Fibroblast of upper back skin (primary cell): ENCODE results near the gene ZDHHC15.
A peak's percentile ranks its signal among the peaks of the same experiment; 100 is the strongest.
"Not testable (repeated sequence)": the region's sequence is repeated elsewhere in the genome, so short reads cannot be mapped to it uniquely, and the experiment has no call there.

ENCODE experiments used
- DNase-seq: peaks from one replicate; pipeline ENCODE4 v3.0.0-alpha.2; 2013

ZDHHC15 gene, protein sequence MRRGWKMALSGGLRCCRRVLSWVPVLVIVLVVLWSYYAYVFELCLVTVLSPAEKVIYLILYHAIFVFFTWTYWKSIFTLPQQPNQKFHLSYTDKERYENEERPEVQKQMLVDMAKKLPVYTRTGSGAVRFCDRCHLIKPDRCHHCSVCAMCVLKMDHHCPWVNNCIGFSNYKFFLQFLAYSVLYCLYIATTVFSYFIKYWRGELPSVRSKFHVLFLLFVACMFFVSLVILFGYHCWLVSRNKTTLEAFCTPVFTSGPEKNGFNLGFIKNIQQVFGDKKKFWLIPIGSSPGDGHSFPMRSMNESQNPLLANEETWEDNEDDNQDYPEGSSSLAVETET

DNA sequence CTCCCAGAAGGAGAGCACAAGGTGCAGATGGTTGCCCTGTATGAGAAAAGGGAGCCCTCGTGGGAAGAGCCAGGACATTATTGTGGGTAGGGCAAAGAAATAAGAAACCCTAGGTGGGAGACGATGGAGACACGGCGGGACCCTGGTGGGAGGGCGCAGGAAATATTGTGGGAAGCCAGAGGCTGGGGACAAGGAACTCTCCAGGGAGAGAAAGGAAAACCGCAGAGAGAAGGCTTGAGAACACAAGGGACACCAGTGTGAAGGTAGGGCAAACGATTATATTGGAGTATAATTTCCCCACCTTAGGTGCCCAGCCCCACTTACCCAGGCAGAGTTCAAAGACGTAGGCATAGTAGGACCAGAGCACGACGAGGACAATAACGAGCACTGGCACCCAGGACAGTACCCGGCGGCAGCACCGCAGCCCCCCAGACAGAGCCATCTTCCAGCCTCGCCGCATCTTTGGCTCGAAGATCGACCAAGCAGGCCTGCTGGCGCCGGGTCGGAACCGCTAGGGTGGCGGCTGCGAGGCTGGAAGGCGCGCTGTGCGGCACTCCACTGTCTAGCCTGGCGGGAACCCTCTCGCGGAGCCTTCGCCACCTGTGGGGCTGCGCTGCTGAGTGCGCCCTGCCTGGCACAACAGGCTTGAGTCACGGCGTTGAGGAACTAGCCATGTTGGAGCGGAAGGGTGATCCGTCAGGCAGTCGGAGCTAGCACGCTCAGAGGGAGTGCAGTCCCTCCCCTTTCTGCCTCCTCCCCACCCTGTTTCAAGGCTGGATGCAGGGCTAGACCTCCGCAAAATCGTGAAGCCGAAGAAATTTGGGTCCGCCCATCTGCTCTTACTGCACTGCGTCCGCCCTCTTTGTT, at the start of gene ZDHHC15:
TSS of gene ZDHHC15 (minus strand) at position 473 of the 867 bp plus-strand sequence. CDS start at position 460, 13 bp downstream.
- peak; percentile 22 for DNase-seq

DNA sequence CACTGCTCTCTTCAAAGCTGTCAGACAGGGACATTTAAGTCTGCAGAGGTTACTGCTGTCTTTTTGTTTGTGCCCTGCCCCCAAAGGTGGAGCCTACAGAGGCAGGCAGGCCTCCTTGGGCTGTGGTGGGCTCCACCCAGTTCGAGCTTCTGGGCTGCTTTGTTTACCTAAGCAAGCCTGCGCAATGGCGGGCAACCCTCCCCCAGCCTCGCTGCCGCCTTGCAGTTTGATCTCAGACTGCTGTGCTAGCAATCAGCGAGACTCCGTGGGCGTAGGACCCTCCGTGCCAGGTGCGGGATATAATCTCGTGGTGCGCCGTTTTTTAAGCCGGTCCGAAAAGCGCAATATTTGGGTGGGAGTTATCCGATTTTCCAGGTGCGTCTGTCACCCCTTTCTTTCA, 37.7 kb upstream of the ZDHHC15 start:
- DNase-seq = not testable (repeated sequence)

DNA sequence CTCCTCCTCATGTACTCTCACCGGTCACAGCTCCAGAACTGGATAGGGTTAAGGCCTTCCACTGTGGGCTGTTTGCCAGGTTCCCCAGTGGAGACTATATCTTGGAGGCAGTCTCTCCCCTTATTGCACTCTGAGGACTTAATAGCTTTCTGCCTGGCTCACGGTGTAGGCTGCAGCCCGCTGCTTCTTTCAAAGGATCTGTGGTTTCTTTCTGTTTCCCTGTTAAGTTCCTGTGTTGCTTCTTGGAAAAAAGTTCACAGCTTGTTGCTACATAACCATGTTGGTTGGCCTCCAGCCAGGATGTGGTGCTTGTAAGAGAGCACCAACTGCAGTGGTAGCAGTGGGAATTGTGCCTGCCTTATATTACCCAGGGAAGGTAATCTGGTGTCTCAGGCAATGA, 24.9 kb upstream of the ZDHHC15 start:
- DNase-seq = no peak

DNA sequence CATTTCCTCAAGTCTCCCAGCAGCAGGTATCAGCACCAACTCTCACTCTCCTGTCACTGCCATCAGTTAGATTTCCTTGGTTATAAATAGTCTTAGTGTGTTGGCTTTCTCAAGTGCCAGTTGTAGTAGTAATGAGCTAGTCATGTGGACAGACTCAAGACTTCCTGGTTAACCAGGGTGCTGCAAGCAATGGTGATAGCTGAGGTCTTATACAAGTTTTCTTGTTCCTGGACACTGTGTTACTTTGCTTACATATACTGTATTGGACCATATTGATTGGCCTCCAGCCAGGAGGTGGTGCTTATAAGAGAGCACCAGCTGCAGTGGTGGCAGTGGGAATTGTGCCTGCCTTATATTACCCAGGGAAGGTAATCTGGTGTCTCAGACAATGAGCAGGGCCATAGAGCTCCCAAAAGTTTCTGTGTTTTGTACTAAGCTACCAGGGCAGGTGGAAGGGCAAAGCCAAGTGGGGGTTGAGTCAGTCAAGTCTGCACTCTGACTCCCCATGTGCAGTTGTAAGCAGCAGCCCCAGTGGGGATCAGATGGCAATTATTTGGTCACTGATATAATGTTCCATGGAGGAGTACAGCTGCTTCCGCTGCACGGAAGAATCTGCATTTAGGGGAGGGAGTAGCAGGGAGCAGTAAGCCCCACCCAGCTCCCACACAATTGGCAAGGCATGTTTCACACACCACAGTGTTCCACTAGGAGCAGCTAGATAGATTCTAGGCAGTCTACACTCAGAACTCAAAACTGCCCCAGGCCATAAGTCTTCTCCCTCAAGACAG, 24.1 kb upstream of the ZDHHC15 start:
- no peak for DNase-seq

DNA sequence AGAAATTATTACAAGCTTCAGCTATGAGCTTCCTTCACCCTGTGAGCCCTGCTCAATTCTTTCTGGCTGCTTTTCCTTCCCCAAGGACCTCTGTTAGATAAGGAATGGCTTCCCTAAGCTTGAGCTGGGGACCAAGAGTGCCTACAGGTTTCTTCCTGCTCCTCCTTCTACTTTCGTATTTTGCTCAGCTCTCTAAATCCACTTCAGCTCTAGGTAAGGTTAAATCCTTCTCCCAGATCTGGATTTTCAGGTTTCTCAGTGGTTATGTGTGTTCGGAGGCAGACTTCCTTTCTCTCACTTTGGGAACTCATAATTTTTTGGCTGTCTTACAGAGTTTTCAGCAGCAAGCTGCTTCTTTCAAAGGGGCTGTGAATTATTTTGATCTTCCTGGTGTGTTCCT, 21.9 kb upstream of the ZDHHC15 start:
- DNase-seq = no peak

DNA sequence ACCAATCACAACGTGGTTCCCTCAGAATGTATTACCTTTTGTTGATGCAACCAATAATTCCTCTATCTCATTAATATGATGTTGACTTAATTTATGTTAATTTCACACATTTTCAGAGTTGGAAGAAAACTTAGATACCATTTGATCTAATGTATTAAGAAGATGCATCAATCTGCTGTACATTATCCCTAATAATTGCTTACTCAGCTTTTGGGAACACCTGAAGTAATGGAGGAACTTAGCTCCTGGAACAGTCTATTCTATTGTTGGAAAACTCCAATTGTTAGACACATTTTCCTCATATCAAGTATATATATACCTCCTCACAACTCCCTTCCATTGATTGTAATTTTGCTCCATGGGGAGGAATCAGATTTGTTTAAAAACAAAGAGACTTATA, 38.9 kb downstream of the ZDHHC15 start:
- DNase-seq = no peak

DNA sequence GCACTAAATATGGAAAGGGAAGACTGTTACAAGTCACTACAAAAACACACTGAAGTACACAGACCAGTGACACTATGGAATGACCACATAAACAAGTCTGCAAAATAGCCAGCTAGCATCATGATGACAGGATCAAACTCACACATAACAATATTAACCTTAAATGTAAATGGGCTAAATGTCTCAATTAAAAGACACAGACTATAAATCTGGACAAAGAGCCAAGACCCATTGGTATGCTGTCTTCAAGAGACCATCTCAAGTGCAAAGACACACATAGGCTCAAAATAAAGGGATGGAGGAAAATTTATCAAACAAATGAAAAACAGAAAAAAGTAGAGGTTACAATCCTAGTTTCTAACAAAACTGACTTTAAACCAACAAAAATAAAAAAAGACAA, 61.1 kb downstream of the ZDHHC15 start:
- not testable (repeated sequence) for DNase-seq

DNA sequence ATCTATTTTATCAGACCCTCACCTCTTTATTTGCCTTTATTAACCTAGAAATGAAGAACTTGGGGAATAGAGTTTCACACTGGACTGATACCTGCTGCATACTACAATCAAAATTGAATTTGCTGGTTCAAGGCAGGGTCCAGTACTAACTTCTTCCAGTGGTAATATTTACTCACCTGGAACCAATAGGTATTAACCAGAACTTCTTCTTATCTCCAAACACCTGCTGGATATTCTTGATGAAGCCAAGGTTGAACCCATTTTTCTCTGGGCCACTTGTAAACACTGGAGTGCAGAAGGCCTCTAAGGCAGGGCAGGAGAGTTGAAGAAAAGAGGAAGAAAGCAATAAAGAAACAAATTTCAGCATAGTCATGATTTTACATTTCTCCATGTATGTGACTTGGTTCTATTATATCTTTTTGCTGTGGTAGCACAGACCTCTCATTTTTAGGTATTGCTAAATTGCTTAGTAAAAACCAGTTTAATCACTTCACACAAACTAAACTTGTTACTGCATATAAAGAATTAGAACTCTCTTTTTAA, 101.1 kb downstream of the ZDHHC15 start:
- DNase-seq = no peak

DNA sequence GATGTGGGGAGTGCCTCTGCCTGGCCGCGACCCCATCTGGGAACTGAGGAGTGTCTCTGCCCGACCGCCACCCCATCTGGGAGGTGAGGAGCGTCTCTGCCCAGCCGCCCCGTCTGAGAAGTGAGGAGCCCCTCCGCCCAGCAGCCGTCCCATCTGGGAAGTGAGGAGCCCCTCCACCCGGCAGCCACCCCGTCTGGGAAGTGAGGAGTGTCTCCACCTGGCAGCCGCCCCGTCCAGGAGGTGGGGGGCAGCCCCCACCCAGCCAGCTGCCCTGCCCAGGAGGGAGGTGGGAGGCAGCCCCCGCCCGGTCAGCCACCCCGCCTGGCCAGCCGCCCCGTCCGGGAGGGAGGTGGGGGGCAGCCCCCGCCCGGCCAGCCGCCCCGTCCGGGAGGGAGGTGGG, 115.7 kb downstream of the ZDHHC15 start:
- not testable (repeated sequence) for DNase-seq

DNA sequence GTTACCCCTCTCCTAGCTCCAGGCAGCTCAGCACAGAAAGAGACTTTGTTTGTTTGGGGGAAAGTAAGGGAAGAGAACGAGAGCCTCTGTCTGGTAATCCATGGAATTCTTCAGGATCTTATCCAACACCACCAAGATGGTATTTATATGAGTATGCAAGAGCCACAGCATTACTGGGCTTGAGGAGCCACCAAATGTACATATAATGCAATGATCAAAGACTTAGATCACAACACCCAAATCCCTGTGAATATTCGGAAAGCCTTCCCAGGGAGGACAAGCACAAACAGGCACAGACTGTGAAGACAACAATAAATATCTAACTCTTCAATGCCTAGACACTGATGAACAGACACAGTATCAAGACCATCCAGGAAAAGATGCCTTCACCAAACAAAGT, 132.4 kb downstream of the ZDHHC15 start:
- DNase-seq = no peak

DNA sequence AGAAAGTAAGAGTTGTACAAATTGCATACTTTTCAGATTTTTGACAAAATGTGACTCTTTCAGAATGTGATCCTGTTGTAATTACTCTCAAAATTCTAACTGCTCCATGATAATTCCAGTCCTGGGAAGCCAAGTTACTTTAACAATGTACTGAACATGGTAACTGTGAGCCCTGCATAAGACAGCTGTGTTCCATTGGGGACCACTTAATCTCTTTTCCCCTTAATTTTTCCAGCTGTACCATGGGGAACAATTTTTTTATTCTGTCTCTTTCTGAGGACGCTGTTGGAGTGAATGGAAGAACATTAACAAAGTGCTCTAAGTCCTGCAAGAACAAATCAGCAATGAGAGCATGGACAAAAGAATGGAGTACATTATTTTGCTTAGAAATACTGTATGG, 153.1 kb downstream of the ZDHHC15 start:
- no peak for DNase-seq

DNA sequence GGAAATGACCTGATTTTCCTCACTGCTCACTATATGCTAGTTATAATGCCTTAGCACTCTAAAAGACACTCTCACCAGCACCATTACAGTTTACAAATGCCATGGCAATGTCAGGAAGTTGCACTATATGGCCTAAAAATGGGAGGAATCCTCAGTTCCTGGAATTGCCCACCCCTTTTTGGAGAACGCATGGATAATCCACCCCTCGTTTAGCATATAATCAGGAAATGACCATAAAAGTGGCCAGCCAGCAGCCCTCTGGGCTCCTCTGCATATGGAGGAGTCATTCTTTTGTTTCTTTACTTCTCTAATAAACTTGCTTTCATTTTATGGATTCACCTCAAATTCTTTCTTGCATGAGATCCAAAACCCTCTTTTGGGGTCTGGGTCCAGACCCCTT, 156.0 kb downstream of the ZDHHC15 start:
- DNase-seq = no peak

DNA sequence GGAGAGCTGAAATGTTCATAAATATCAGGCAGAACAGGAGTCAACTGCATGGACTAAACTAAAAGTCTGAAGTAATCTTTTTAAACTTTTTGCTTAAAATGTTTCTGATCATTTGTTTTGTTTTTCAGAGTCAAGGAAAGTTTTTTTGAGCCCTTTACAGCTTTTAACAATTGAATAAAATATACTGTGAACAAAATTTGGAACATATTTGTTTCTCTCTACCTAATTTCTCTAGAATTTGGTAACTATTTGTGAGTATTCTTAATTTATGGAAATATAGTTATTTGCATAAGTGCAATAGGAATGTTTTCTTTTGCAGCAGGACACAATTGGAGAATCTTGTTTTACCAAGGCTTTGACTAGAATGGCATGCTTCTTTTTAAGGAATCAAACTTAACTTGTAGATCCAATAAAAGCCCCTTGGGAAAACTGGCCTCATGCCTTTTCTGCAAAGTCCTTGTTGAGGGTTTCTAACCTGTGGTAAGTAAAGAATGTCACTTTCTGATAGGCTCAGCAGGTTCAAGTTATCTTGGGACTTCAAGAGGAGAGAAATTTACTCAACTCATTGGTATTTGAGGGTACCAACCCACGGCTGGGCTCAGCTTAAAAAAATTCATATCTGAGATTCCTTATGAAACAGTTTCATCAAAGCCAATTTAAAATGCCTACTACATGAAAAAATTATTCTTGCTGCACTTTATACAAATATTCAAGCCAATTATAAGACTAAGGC, 157.4 kb downstream of the ZDHHC15 start:
- no peak for DNase-seq

DNA sequence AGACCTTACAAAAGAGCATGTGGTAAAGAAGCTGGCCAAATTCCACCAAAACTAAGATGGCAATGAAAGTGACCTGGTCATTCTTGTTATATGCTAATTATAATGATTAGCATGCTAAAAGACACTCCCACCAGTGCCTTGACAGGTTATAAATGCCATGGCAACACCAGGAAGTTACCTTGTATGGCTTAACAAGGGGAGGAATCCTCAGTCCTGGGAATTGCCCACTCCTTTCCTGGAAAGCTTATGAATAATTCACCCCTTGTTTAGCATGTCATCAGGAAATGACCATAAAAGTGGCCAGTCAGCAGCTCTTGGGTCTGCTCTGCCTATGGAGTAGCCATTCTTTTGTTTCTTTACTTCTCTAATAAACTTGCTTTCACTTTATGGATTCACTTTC, 161.0 kb downstream of the ZDHHC15 start:
- no peak for DNase-seq

DNA sequence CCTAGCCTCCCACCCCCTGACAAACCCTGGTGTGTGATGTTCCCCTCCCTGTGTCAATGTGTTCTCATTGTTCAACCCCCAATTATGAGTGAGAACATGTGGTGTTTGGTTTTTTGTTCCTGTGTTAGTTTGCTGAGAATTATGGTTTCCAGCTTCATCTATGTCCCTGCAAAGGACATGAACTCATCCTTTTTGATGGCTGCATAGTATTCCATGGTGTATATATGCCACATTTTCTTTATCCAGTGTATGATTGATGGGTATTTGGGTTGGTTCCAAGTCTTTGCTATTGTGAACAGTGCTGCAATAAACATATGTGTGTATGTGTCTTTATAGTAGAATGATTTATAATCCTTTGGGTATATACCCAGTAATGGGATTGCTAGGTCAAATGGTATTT, 174.2 kb downstream of the ZDHHC15 start:
- DNase-seq = not testable (repeated sequence)

DNA sequence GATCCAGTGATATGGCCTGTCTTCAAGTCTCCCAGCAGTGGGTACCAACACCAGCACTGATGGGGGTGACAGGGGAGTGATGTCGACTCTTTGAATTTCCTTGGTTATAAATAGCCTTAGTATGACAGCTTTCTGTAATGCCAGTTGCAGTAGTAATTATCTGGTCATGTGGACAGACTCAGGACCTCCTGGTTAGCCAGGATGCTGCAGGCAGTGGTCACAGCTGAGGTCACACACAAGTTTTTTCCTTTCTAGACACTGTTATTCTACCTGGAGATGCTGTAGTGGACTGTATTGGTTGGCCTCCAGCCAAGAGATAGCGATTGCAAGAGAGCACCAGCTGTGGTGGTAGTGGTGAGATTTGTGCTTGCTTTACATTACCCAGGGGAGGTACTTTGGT, 185.3 kb downstream of the ZDHHC15 start:
- DNase-seq = no peak

DNA sequence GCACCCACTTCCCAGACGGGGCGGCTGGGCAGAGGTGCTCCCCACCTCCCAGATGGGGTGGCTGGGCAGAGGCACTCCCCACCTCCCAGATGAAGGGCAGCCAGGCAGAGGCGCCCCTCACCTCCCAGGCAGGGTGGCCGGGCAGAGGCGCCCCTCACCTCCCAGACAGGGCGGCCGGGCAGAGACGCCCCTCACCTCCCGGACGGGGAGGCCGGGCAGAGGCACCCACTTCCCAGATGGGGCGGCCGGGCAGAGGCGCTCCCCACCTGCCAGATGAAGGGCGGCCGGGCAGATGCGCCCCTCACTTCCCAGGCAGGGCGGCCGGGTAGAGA, 187.7 kb downstream of the ZDHHC15 start:
- no peak for DNase-seq

DNA sequence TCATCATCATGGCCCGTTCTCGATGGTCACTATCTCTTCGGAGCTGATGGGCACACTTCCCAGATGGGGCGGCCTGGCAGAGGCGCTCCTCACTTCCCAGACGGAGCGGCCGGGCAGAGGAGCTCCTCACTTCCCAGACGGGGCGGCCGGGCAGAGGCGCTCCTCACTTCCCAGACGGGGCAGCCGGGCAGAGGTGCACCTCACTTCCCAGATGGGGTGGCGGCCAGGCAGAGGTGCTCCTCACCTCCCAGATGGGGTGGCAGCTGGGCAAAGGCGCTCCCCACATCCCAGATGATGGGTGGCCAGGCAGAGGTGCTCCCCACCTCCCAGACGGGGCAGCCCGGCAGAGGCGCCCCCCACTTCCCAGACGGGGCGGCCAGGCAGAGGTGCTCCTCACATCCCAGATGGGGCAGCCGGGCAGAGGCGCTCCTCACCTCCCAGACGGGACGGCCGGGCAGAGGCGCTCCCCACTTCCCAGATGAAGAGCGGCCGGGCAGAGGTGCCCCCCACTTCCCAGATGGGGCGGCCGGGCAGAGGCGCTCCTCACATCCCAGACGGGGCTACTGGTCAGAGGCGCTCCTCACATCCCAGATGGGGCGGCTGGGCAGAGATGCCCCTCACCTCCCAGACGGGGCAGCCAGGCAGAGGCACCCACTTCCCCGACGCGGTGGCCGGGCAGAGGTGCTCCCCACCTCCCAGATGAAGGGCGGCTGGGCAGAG, 188.3 kb downstream of the ZDHHC15 start:
- DNase-seq = not testable (repeated sequence)

DNA sequence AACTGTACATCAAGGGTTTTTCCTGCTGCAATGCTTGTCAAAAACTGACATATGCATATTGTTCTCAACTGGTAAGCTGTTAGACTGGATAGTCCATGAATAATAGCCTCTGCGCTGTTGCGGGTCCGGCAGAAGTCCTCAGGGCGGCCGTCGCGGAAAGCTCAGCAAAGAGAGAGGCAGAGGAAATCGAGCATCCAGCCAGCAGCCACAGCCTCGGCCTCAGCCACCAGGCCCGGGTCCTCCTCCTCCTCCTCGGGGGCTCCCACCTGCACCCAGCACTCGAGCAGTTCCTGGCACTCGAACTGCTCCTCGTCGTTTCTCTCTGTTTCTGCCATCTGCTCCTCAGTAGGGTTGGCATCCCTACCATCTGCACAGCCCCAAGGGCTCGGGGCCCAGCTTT, 195.2 kb downstream of the ZDHHC15 start:
- DNase-seq = no peak
